ENCODE measurements around the gene TTC3.

The TTC3 gene

DNA sequence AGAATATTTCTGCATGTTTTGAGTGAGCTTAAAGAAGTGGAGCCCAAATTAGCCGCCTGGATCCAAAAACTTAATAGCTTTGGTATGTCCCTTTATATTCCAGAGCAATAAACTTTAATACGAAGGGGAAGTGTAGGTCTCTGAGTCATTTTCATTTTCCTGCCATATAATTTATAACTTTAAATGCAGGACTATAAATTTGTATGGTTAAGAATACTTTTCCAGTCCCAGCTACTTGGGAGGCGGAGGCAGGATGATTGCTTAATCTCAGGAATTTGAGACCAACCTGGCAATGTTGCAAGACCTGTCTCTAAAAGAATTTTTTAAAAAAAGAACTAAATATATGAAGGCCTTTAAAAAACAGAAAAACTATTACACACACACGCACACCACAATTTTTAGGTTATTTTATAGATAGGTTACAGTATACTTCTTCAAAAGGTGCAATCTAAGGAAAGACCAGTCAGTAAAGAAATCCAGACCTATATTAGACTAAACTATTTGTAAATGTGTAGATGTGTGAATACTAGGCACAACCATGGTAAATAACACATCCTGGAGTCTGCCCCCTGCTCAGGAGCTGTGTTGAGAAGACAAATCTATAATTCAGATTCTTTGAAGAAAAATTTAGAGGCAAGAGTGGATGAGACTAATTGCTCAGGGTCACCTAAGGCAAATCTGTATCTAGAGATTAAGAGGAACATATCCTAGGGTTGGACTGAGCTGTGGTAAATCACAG, 80.3 kb downstream of the TTC3 start:
- DNase-seq (ENCODE audit: low spot score) = no peak

DNA sequence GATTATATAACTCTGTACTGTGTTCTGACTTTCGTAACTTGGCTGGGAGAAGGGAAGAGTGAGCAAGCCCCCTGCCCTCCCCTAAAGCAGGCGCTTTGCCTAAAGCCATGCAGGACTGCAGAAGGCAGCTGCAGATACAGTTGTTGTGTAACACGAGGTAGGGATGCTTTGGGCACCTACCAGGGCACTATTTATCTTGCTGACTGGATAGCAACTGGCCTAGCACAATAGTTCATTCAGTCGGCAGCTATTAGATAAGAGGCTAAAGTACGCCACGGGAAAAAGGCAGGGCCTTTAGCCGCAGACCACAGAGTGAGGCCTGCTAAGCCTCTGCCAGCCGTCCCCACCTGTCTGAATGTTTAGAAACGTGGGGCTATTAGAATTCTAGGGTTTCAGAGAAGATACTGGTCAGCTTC, 80.9 kb downstream of the TTC3 start:
- no peak for DNase-seq (ENCODE audit: low spot score)

DNA sequence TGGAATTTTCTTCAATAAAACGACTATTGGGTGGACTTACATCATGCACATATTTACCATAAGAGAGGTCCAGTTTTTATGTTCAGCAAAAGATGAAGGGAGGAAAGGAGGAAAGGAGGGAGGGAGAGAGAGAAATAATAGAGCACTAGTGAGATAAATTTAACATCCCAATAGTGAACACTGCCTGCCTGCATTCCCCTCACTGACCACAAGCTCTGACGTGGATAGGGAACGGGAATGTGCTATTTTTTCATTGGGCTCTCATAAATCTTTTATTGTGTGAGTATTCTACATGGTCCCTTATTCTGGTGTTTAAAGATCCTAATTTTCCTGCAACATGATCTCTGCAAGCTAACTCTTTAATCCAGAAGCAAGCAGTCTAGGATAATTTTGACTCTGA, 82.1 kb downstream of the TTC3 start:
- DNase-seq (ENCODE audit: low spot score) = no peak

DNA sequence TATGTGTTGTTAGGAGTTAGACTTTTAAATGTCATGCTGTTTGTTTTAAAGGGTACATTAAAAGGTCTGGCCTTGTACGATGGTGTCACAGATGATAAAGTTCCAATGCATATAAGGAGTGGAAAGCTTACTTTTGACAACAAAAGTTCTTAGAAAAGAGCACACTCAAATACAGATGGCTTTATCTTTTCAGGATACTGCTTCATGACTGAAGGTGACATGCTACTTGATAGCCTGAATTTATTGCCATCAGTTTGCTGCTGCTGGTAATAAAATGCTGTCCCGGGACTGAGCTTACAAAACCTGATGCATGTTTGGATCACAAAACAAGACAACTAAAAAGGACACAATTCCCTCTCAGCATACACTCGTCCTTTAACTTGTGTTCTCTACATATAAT, 84.9 kb downstream of the TTC3 start:
- no peak for DNase-seq (ENCODE audit: low spot score)

DNA sequence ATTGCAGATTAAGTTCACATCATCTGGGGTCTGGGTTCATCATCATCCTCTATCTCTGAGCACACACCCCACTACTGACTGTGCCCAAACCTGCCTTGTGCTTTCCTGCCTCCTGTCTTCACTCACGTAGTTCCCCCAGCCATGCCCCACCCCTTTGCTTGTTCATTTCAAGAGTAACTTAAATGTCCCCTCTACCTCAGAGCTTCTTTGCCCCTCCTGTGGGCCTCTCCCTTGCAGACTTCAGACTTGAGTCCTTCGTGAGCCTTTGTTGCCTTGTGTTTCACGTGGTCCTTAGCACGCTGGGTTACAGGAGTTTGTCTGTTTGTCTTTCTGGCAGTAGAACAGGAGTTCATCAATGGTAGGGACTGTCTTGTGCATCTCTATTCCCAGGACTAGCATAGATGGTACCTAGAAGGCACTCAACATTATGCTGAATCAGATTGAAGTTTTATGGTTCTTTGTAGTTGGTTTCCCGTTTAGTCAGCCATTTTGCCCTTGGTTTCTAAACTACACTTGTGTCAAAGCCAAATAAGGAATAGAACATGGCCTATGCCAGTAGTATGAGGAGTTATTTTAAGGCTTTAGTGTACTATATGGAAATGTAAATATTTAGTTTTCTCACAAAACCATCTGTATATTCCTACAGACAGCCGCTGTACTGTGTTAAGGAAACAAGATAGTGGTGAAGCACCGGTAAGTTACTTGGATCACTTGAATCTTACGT, 86.2 kb downstream of the TTC3 start:
- DNase-seq (ENCODE audit: low spot score) = no peak

DNA sequence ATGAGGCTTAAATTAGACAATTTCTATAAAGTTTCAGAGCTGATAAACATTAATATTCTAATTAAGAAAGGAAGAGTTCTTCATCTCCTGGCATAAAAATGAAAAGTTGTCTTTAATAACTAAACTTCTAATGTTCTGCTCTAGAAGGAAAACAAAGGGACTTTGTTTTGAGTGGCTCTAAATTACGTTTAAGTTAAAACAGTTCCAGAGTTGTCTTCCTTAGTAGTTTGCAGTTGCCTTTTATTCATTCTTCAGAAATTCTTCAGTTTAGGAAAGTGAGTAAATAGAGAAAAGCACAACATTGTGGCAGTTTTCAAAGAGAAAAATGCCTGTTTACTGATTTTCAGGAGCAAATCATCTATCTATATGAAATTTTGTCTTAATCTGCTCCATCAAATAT, 86.9 kb downstream of the TTC3 start:
- no peak for DNase-seq (ENCODE audit: low spot score)

DNA sequence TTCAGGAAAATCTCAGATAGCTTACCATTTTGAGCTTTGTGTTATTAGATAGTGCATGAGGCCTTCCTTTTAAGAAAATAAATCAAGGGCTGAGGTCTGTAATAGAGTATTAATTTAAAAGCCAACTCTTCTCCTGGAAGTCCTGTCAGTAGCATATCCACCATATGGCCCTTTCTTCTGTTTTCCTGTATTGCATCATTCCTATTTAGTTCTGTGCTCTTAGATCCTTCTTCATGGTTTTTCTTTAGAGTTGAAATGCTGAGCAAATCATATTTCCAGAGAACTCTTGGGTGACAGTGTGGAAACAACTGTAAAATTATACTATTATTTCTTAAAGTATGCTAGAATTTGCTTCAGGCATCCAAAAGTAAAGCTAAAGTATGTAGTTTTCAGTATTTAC, 91.7 kb downstream of the TTC3 start:
- DNase-seq (ENCODE audit: low spot score) = no peak

DNA sequence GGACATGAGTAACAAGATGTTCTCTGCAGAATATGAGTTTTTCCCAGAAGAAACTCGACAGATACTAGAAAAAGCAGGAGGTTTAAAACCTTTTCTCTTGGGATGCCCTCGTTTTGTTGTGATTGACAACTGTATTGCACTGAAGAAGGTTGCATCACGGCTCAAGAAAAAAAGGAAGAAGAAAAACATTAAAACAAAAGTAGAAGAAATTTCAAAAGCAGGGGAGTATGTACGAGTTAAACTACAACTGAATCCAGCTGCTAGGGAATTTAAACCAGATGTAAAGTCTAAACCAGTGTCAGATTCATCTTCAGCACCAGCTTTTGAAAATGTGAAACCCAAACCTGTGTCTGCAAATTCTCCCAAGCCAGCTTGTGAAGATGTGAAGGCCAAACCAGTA, 92.5 kb downstream of the TTC3 start:
- no peak for DNase-seq (ENCODE audit: low spot score)

DNA sequence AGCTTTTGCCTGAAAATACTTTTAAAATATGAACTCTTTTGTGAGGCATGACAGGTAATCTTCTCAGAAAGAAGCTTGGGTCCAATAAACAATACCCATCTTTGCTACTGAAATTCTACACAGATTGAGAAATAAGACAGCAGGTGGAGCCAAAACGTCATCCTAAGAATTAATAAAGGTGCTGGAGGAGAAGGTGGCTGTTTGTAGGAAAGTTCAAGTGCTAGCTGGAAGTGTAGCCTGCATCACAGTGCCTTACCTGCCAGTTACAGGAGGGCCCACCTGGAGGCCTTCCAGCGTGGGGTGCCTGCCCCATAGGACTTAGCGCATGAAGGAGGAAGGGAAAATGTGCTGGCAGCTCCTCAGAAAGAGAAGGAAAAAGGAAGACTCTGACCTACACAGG, 93.7 kb downstream of the TTC3 start:
- DNase-seq (ENCODE audit: low spot score) = no peak

DNA sequence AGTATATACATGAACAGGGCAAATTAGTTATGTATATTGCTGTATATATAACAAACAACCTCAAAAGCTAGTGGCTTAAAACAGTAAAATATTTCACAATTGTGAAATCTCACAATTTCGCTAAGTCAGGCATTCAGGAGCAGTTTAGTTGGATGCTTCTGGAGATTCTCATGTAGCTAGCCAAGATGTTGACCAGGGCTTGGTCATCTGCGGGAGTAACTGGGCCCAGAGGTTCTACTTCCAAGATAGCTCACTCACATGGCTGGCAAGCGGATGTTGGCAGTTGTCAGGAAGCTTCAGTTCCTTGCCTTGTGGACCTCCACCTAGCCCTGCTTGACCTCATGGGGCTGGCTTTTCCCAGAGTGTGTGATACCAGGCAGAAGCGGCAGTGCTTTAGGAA, 95.6 kb downstream of the TTC3 start:
- no peak for DNase-seq (ENCODE audit: low spot score)

DNA sequence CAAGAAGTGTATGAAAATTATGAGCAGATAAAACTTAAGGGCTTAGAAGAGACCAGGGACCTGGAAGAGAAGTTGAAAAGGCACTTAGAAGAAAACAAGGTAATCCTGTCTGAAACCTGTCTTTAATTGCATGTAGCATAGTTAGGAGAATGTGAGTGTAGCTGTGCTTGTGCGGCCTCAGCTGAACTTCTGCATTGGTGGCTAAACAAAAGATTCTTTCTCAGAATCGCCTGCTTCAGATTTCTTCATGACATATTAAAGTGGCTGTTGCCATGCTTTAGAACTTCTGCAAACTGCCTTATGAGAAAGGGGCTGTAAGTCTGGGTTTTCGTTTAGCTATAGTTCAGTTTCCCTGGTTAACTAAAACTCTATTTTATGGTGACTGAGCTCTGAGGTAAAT, 99.6 kb downstream of the TTC3 start:
- no peak for DNase-seq (ENCODE audit: low spot score)

DNA sequence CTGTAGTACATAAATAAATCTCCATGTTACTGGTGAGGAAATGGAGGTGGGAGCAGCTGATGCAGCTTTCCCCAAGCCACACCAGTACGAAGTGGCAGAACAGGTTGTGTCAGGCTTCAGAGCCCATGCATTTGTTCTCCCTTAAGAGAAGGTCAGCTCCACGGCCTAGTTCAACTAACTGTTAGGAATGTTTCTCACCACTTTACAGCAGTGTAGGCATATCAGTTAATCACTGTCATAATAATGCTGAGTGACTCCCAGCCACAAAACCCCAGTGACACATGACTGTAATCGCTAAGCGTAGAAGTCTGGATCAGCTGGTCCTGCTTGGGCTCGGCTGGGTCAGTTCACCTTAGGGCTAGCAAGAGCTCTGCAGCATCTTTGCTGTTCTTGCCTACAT, 103.7 kb downstream of the TTC3 start:
- DNase-seq (ENCODE audit: low spot score) = no peak

DNA sequence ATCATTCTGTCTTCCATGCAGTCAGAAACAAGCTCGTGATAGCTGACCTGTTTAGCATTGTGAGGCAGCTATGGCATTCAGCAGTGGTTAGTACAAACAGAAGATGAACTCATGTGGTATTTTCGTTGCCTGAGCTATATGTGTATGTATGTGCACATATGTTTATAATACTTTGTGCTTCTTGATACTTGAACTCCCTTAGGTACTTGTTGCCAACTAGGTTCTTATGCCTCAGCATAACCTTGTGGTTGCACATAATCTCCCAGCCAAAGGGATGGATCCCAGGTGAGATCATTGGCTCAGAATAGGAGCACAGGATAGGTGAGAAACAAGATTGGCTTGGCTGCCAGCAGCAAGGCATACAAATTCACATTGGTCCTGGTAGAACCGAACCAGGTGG, 108.0 kb downstream of the TTC3 start:
- no peak for DNase-seq (ENCODE audit: low spot score)

DNA sequence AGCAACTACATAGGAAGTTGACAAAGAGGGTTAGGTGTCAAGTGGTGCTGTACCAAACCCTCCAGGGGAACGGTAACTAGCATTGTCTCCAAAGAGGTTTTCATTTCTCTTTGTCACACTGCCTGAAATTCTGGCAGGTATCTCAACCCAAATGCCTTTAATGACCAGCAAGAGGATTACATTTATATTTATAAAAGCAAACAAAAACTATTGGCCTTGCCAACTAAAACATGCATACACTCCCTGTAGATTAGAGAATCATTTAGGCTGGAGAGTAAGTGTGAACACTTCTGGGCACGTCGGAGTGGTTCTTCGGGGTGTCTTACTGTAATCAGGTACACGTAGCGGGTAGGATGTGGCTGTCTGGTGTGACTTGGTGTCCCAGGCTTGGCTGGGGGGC, 109.2 kb downstream of the TTC3 start:
- no peak for DNase-seq (ENCODE audit: low spot score)

DNA sequence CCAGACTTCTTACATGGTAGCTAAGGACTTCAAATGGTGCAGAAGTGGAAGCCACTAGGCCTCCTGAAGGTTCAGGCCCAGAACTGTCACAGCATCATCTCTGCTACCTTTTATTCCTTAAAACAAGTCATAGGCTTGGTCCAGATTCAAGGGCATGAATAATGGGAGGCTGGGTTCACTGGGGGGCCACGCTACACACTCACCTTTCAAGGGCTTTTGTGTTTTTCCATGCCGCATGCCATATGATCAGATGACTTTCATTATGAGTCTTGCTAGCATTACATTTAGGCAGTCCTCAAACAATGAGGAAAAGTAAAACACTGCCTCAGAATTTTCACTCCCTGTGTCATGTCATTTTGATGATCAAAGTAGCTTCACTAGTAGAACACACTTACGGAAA, 110.7 kb downstream of the TTC3 start:
- no peak for DNase-seq (ENCODE audit: low spot score)

DNA sequence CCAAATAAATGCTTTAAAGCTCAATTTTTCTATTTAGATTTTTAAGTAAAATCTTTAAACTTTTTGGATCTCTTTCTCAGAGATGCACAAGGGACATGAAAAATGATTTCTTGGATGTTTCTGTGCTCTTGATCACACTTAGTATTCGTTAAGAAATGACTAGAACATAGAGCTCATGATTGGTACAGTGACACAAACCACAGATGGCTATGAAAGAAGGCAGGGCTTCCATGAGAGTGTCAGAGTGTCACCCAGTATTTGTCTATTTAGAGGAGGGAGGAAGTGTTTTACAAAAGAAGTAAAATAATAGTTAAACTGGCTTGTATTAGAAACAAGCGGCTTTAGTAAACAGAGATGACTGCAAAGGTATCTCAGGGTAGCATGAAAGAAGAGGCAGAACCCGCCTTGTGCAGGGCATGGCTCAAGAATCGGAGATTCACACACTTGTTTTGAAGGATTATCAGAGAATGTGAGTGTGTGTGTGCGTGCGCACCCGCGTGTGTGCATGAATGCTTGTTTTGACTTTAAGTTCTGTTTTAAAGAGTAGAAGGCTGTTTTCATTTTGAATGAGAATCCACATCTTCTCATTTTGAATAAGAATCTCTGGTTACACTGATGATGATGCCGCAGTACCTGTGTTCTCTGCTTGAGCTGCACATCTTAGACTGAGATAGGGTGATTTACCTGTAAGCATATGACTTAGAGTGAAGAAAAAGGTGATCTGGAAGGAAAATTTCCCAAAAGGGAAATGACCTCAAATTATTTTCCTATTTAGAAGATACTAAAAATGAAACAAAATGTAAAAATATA, 111.9 kb downstream of the TTC3 start:
- DNase-seq (ENCODE audit: low spot score) = no peak

DNA sequence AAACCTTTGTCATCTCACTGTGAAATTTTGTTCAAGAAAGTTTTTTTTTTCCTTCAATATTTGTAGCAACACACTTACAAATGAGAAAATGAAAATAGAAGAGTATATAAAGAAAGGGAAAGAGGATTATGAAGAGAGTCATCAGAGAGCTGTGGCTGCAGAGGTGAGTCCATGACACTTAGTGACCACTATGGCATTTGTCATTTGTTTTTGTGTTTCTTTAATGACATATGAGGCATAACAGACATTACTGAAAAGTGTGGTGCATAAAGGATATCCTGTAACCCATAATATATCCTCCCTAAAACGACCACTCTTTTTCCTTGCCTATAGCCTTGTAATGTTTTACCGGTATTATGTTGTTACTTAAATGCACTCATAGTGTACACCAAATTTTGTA, 113.9 kb downstream of the TTC3 start:
- DNase-seq (ENCODE audit: low spot score) = no peak

DNA sequence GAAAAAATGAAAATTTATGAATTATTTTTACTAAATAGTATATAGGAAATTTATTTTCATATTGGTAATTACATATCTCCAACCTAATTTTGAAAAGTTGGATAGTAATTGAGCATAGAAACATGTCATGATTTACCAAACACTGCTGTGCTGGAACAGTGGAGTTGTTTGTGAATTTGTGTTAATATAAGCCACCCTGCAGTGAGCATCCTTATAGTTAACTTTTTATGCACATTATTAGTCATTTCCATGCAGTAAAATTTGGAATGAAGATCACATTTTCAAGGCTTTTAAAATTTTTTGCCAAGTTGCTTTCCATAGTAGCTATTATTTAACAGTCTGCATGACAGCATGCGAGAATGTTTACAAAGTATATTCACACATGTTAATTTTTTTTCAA, 115.8 kb downstream of the TTC3 start:
- no peak for DNase-seq (ENCODE audit: low spot score)

DNA sequence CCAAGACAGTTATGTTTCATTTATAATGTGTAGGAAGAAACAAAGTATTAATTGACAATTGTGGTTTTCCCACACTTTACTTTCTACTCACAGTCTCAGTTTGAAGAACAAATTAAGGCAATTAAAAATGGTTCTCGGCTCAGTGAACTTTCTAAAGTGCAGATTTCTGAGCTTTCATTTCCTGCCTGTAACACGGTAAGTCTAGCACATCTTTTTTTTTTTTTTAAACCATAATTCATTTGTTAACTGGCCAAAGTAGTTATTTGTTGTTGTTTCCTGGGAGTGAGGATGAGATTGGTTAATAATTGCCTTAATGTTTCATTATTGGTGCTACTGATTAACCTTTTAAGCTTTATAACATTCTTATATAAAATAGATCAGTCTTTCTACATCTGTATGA, 119.0 kb downstream of the TTC3 start:
- no peak for DNase-seq (ENCODE audit: low spot score)

DNA sequence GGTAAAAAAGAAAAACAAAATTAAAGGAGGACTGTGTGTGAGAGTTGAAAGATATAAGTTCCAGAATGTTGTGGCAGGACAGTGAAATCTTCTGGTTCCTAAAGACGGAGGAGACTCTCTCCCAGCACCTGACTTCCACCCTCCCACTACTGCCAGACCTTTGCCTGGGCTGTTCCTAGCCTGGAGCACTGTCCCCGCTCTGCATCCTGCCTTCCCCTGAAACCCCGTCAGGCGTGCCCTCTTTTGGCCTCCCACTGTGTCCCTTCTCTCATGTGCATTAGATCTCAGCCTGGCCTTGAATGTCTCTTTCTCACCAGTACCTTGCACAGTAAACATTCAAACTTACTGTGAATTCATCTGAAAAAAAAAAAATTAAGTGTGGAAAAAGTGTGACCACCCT, 120.0 kb downstream of the TTC3 start:
- DNase-seq (ENCODE audit: low spot score) = no peak

DNA sequence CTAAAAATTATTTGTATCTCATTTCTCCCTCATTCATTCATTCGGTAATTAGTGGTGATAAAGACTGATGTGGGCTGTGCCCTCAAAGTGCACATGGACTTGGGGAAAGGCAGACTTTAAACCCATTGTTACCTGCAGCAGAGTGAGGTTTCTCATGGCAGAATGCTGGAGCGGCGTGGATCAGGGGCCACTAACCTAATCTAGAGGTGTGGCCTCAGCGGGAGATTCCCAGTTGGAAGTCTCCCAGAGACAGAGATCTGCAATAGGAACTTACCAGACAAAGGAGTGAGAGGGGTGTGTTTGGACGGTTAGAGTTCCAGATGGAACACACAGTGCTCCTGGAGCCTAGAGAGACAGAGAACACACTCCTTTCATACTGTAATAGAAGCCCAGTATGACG, 120.6 kb downstream of the TTC3 start:
- DNase-seq (ENCODE audit: low spot score) = no peak

DNA sequence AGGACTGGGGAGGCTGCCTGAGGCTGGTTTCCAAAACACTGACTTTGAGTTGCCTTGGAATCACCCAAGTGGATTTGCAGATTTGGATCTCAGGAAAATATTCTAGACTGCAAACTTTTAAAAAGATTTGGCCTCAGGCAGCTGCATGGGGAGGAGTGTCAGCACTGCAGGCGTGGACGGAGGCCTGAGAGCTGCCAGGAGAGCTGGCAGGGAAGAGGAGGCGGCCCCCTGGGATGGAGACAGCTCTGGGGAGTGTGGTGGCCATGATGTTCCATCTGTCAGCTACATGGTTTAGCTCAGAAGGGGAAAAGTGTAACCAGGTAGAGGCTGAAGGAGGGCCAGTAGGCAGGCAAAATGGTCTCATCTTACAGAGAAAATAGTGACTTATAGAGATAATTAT, 122.0 kb downstream of the TTC3 start:
- DNase-seq (ENCODE audit: low spot score) = no peak

DNA sequence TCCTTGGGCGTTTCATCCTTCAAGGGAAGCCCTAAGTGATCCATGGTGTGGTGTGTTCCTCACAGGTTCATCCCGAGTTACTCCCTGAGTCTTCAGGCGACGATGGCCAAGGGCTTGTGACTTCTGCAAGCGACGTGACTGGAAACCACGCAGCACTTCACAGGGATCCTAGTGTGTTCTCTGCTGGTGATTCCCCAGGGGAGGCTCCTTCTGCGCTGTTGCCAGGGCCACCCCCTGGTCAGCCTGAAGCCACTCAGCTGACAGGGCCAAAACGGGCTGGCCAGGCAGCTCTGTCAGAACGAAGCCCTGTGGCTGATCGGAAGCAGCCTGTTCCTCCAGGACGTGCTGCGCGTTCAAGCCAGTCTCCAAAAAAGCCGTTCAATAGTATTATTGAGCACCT, 122.6 kb downstream of the TTC3 start:
- no peak for DNase-seq (ENCODE audit: low spot score)
